Ectodermal cell (in vitro differentiated cells): ENCODE data around the gene GLT8D1.

Experiments used
- H3K27ac ChIP-seq: 2 replicates; pipeline ENCODE4 v1.7.0; 2013; ENCODE audit warnings: mild to moderate bottlenecking, low read depth, low read length; ENCODE audit not compliant: insufficient read depth, poor library complexity, severe bottlenecking
- H3K27me3 ChIP-seq: 2 replicates; pipeline ENCODE4 v1.7.0; 2013; ENCODE audit warnings: mild to moderate bottlenecking, low read length; ENCODE audit not compliant: insufficient read depth, control insufficient read depth, poor library complexity, severe bottlenecking
- H3K36me3 ChIP-seq: one replicate; pipeline ENCODE4 v1.7.0; 2013; ENCODE audit warnings: low read length; ENCODE audit not compliant: control insufficient read depth, insufficient read depth
- H3K4me1 ChIP-seq: one replicate; pipeline ENCODE4 v1.7.0; 2013; ENCODE audit warnings: low read length; ENCODE audit not compliant: control insufficient read depth, insufficient read depth
- H3K4me3 ChIP-seq: 2 replicates; pipeline ENCODE4 v1.7.0; 2013; ENCODE audit warnings: low read depth, low read length, control low read depth; ENCODE audit not compliant: insufficient read depth
- H3K9me3 ChIP-seq: 2 replicates; pipeline ENCODE4 v1.7.0; 2013; ENCODE audit warnings: mild to moderate bottlenecking, low read length, moderate library complexity; ENCODE audit not compliant: control insufficient read depth
- WGBS, 2 experiments: methylation state at CpG; one replicate each; pipeline ENCODE4 v1.1.7; 2013; ENCODE audit warnings: missing lambda C conversion rate in 2 of 2; 5-methylcytosine and 5-hydroxymethylcytosine counted together

The GLT8D1 gene

DNA sequence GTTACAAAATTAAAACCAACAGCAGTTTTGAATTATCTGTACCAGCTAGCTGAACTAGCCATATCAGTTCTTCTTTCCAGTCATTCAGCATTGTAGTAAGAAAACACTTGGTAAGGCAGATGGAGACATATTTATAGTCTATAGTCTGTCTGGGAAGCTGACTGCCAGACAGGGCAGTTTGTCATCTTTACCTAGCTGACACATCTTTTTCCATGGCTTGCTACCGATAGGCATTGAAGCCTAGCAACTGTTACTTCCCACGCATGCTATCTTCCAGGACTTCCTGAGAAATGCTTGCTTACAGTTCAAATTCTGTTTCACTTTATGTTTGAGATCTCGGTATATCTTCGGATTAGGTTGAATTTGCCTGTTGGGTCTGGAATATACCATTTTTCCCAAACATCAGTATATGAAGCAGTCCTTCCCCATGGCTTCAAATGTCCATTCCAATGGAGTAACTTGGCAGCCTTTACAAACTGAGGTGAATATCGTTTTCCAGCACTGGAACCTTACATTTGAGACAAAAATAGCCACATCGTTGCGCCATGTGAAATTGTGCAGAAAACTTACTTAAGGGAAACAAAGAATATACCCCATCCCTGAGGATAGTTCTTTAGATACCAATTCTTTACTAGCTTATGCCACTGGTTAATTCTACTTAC is 10.9 kb downstream of the GLT8D1 start:
- 86 to 90% methylated on average over 7 of the region's 7 CpGs for WGBS, 2 experiments
- Histone ChIP-seq H3K27ac (no peak overlapping the region), H3K27me3 (no peaks in the 10 kb centered on the region), H3K36me3 (peaks cover 54% of the 10 kb centered on the region), H3K4me1 (no peaks in the 10 kb centered on the region), H3K9me3 (no peaks in the 10 kb centered on the region), H3K4me3 (no peak overlapping the region)

DNA sequence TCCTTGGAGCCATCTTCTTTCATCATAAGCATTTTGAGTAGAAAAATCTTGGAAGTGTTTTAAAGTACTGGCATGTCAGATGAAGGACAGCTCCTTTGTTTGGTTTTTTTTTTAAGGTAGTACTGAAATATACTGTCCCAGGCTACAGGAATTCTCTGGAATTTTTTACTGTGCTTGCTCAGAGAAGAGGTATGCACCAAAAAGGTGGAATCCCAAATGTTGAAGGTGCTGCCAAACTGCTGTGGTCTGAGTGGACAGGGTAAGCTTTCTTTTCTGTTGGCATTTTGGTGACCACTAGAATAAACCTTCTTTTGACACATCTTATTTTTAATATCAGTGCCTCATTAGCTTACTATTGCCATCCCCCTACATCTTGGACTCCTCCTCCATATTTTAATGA is 12.5 kb downstream of the GLT8D1 start:
- Histone ChIP-seq H3K27ac (no peak overlapping the region), H3K4me3 (no peak overlapping the region), H3K36me3 (peaks cover 67% of the 10 kb centered on the region), H3K4me1 (no peaks in the 10 kb centered on the region), H3K27me3 (no peaks in the 10 kb centered on the region), H3K9me3 (no peaks in the 10 kb centered on the region)

DNA sequence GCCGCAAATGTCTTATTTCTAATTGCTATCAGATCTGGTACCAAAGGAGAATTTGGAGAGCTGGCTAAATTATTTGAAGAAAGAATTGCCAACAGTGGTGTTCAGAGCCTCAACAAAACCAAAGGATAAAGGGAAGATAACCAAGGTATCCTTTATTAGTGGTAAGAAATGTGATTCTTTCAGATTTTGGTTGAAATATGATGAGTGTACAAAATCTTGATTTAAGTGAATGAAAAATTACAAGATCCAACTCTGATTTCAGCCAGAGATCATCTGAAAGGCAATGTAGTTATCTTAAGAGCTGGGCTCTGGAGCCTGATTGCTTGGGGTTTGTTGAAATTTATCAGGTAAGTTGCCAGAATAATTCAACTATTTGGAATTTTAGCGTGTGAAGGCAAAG is 15.0 kb downstream of the GLT8D1 start:
- Histone ChIP-seq H3K27ac (no peak overlapping the region), H3K36me3 (peaks cover 71% of the 10 kb centered on the region), H3K9me3 (no peaks in the 10 kb centered on the region), H3K27me3 (no peaks in the 10 kb centered on the region), H3K4me1 (peaks cover 8% of the 10 kb centered on the region), H3K4me3 (no peak overlapping the region)
- 91 to 92% methylated on average over 2 of the region's 2 CpGs for WGBS, 2 experiments

GRCh38 chr3:52689151-52689550 is 16.4 kb downstream of the GLT8D1 start:
- WGBS, 2 experiments = 92 to 95% methylated on average over 3 of the region's 3 CpGs
- no peak overlapping the region for H3K4me3 ChIP-seq
- peaks cover 8% of the 10 kb centered on the region for H3K4me1 ChIP-seq
- H3K27me3 ChIP-seq = no peaks in the 10 kb centered on the region
- H3K27ac ChIP-seq = no peak overlapping the region
- H3K36me3 ChIP-seq = peaks cover 62% of the 10 kb centered on the region
- no peaks in the 10 kb centered on the region for H3K9me3 ChIP-seq

DNA sequence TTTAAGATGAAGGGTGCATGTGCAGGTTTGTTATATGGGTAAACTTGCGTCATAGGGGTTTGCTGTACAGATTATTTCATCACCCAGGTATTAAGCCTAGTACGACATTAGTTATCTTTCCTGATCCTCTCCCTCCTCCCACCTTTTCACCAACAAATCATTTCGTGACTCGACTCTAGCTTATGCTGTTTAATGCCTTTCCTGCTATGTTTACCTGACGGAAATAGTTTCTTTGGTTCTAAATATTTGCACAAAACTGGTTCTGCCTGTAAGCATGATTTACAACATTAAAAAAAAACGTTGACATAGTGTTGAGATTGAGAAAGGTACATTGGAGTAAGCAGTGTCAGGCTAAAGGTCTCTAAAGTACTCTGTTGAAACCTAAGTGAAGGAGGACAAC is 17.3 kb downstream of the GLT8D1 start:
- Histone ChIP-seq H3K36me3 (peaks cover 54% of the 10 kb centered on the region), H3K9me3 (no peaks in the 10 kb centered on the region), H3K4me3 (no peak overlapping the region), H3K27ac (no peak overlapping the region), H3K4me1 (peaks cover 8% of the 10 kb centered on the region), H3K27me3 (no peaks in the 10 kb centered on the region)
- WGBS, 2 experiments = 95 to 96% methylated on average over 6 of the region's 6 CpGs

- Histone ChIP-seq H3K4me3 (peak within 1 kb of the TSS; percentile 84), H3K9me3 (no peaks in the 10 kb centered on the region), H3K4me1 (peaks cover 8% of the 10 kb centered on the region), H3K27me3 (no peaks in the 10 kb centered on the region), H3K36me3 (peaks cover 35% of the 10 kb centered on the region), H3K27ac (peak within 1 kb of the TSS; percentile 97)
- WGBS, 2 experiments = 0% methylated on average over 82 of the region's 82 CpGs
Measured at GRCh38 chr3:52685709-52686691, 19.6 kb downstream of the GLT8D1 start, which contains the start of the genes GNL3 and PBRM1. Gene GNL3, plus strand, starts transcription at chr3:52686032. Its CDS starts 61 bp downstream, at chr3:52686093. Gene PBRM1, minus strand, starts transcription at chr3:52685913.

DNA sequence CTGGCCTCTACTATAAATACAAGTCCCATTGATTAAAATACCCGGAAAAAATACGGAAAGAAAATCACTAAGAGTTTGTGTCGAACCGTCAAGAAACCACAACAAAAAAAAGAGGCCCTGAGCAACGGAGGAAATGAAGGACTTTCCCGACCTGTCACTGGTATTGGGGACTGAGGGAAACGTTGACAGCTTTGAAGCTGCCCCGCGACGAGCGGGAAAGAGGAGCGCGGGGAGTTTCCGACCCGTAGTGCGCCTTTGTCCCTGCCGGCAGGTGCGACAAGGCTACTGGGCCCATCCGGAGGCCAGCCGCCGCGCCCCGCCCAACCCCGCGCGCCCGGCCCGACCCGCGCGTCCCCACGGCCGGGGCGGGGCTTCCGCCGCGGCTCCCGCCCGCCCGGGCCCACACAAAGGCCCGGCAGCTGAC is 20.3 kb downstream of the GLT8D1 start:
- WGBS, 2 experiments = 0% methylated on average over 41 of the region's 41 CpGs
- peak overlapping the region; percentile 97 for H3K27ac ChIP-seq
- H3K9me3 ChIP-seq = no peaks in the 10 kb centered on the region
- no peaks in the 10 kb centered on the region for H3K27me3 ChIP-seq
- H3K4me1 ChIP-seq = peaks cover 8% of the 10 kb centered on the region
- peak overlapping the region; percentile 84 for H3K4me3 ChIP-seq
- peaks cover 28% of the 10 kb centered on the region for H3K36me3 ChIP-seq

DNA sequence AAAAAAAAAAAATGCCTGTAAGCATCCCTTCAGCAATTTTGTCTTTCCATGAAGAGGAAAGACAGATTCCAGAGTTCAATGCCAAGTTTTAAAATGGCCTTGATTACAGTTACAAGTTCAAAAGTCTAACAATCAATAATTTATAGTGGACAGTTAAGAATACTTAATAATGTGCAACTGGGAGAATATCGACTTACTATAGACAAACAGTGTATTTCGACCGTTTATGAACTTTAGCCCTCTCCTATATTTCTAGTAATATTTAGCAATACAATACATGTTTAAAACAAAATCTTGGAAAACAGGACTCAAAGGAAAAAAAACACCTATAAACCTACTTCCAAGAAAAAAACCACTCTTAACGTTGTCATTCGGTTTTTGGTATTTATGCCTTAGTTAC is 21.4 kb downstream of the GLT8D1 start:
- Histone ChIP-seq H3K27me3 (no peaks in the 10 kb centered on the region), H3K27ac (no peak overlapping the region), H3K4me3 (no peak overlapping the region), H3K9me3 (no peaks in the 10 kb centered on the region), H3K36me3 (peaks cover 17% of the 10 kb centered on the region), H3K4me1 (peaks cover 8% of the 10 kb centered on the region)
- WGBS, 2 experiments = 89% methylated on average over 5 of the region's 5 CpGs; no CpG with 5 or more reads in 1 of the 2 experiments

DNA sequence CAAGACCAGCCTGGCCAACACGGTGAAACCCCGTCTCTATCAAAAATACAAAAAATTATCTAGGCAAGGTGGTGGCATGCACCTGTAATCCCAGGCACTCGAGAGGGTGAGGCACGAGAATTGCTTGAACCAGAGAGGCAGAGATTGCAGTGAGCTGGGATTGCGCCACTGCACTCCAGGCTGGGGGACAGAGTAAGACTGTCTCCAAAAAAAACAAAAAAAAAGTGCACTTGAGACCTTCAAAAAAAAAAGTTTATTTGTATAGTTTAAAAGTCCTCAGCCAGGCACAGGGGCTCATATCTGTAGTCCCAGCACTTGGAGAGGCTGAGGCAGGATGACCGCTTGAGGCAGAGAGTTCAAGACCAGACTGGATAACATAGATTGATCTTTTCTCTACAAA is 22.0 kb downstream of the GLT8D1 start:
- no peaks in the 10 kb centered on the region for H3K9me3 ChIP-seq
- H3K27ac ChIP-seq = no peak overlapping the region
- no peaks in the 10 kb centered on the region for H3K27me3 ChIP-seq
- H3K4me1 ChIP-seq = peaks cover 8% of the 10 kb centered on the region
- H3K36me3 ChIP-seq = peaks cover 15% of the 10 kb centered on the region
- 84 to 86% methylated on average over 6 of the region's 6 CpGs for WGBS, 2 experiments
- H3K4me3 ChIP-seq = no peak overlapping the region

- peaks cover 7% of the 10 kb centered on the region for H3K36me3 ChIP-seq
- peaks cover 4% of the 10 kb centered on the region for H3K4me1 ChIP-seq
- no peak overlapping the region for H3K4me3 ChIP-seq
- no peaks in the 10 kb centered on the region for H3K9me3 ChIP-seq
- no peaks in the 10 kb centered on the region for H3K27me3 ChIP-seq
- H3K27ac ChIP-seq = no peak overlapping the region
Measured at GRCh38 chr3:52682016-52682415, 23.6 kb downstream of the GLT8D1 start.
